D341Med (cell line): ENCODE measurements around the gene DYNC1I1.
A peak's percentile ranks its signal among the peaks of the same experiment; 100 is the strongest.

ENCODE experiments used
- DNase-seq: peaks from one replicate; pipeline ENCODE4 v3.0.0; 2012; ENCODE audit warnings: low spot score

The DYNC1I1 gene

DNA sequence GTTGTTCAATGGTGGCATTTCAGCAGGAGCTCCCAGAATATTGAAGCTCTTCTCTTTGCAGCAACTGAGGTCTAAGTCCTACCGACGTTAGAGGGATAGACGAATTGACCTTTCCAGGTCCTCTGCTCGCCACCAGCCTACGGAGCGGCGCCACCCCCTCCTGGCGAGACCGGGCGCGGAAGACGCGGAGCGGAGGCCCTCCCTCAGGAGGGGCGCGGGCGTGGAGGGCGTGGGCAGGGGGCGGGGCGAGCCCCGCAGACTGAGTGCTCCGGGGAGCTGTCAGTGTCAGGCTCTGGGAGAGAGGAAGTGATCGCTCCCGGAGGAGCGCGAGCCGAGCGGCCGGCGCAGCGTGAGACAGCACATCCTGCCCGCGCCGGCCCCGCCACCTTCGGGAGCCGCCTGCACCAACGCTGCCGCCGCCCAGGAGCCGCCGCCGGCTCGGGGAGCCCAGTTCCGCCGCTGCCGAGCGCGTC is at the start of gene DYNC1I1:
DYNC1I1 (plus strand) TSS at position 257 of the 473 bp plus-strand sequence. CDS start 32,176 bp downstream, outside the sequence.
- peak; percentile 78 for DNase-seq

DNA sequence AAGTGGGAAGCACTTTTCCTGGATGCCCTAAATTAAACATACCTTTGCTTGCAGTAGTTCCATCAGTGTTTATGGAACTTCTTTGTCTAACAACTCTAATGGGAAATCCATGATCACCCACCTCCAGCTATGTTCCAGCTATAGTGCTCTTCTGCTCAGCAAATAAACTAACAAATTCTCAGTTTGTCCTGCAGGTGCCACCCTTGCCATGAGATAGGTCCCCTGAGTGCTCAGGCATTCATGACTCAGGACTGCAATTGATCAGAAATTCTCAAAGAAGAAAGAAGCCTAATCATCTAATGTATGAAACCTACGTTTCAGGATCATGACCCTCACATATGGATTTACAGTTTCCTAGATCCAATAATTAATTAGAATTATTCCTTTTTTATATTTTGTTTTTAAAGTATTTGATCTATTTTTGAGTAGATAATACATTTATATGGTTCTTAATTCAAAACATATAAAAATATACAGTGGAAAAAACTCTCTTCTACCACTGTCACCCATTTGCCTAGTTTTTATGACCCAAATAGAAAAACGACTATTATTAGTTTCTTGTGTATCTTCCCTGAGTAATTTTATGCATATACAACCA is 48.7 kb upstream of the DYNC1I1 start:
- peak; percentile 60 for DNase-seq

DNA sequence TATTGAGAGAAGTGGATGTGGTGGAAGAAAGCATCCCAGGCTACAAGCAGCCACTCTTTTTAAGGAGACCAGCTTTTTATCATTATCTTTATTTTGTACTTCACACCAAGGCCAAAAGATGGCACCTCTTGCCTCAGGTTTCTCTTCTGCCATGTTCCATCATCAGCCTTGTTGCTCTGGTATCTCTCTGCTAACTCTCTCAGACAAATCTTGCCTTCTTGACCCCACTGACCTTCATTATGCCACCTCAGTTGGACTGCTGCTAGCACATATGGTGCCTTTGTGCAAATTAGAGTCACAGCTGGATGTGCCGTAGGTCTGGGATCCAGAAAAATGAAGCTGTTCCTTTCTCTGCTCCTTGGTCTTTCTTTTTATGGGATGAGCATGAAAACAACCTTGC is 47.1 kb upstream of the DYNC1I1 start:
- DNase-seq, result no peak

DNA sequence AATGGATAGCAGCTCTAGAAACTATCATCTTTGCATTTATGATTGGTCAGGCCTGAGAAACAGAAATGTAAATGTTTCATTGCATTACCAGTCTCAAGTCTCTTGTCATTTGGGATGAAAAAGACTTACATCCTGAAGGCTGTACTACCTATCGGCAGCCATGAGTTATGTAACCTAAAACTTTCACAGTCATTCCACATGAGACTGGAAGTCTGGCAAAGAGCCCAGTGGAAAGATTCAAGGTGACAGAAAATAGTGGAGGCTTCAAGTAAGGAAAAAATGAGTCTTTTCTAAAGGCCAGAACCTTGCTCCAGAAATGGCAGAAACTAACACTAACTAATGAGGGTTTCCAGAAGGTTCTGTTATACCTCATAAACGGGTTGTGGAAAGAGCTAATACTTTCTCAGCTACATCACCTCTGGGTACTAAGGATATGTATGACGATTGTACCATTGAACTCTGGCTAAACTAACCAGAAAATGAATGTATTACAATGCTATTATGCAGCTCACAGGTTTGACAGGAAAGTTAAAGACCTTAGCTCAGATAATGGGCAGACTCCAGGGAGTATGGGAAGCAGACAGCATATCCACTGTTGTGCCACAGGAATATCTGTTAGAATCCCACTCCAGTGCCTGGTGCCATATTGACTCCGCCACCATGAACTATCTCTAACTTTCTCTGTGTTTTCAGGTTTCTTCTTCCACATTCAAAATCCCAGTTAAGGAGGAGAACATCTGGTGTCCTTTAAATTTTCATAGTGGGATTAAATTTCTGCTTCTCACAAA is 41.7 kb upstream of the DYNC1I1 start:
- no peak for DNase-seq

DNA sequence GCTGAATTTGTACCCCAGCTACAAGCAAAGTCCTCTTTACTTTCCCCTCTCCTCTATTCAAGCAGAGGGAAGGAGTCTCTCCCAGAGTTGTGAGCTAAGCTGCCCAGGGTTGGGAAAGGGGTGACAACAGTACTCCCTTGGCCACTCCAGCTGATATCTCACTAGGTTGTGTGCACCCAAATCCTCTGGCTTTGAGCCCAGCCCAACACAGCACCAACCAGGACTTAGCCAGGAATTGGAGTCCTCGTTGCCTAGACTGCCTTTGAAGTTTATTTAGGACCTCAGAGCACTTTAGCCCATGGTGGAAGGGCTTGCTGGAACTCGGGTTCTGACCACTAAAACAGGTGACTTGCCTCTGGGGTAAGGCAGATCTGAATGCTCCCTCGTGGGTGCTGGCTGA is 35.7 kb upstream of the DYNC1I1 start:
- DNase-seq, result no peak

- no peak for DNase-seq
These were observed 34.4 kb upstream of the DYNC1I1 start for GRCh38 chr7:95737828-95738505.

DNA sequence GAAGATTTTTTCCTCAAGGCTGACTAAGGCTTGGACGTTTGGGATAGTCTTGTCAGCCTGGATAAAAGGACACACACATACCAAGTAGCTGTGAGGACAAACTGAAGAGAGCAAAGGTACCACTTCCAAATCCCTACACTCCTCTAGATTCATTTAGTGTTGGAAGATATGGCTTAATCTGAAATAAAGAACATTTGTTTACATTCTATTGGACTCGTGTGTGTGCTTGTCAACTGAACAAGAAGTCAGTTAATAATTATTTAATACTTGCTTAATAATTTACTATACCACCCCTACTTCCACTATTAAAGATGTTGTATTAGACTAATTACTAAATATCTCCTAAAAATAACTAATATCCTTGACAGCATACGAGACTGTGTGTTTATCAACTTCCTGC is 23.3 kb upstream of the DYNC1I1 start:
- no peak for DNase-seq

- no peak for DNase-seq
These were observed 22.8 kb upstream of the DYNC1I1 start for GRCh38 chr7:95749515-95749914.

- no peak for DNase-seq
These were observed 18.9 kb upstream of the DYNC1I1 start for GRCh38 chr7:95753440-95753839.

GRCh38 chr7:95755277-95755934 is 16.9 kb upstream of the DYNC1I1 start:
- DNase-seq, result no peak

- peak; percentile 36 for DNase-seq
These were observed 14.2 kb upstream of the DYNC1I1 start for GRCh38 chr7:95758187-95758586.

DNA sequence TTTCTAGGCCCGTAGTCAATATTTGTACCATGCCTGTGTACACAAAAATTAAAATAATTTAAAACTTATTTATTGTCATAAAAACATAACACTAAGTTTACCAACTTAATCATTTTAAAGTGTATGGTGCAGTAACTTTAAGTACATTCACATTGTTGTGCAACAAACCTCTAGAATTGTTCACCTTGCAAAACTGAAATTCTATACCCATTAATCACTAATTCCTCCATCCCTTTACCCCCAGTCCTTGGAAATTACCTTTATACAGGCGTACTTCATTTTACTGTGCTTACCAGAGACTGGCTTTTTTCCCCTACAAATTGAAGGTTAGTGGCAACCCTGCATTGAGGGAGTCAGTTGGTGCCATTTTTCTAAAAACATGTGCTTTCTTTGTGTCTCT is 6.3 kb upstream of the DYNC1I1 start:
- DNase-seq, result no peak

- DNase-seq, result no peak
These were observed 5.7 kb upstream of the DYNC1I1 start for GRCh38 chr7:95766657-95767056.

DNA sequence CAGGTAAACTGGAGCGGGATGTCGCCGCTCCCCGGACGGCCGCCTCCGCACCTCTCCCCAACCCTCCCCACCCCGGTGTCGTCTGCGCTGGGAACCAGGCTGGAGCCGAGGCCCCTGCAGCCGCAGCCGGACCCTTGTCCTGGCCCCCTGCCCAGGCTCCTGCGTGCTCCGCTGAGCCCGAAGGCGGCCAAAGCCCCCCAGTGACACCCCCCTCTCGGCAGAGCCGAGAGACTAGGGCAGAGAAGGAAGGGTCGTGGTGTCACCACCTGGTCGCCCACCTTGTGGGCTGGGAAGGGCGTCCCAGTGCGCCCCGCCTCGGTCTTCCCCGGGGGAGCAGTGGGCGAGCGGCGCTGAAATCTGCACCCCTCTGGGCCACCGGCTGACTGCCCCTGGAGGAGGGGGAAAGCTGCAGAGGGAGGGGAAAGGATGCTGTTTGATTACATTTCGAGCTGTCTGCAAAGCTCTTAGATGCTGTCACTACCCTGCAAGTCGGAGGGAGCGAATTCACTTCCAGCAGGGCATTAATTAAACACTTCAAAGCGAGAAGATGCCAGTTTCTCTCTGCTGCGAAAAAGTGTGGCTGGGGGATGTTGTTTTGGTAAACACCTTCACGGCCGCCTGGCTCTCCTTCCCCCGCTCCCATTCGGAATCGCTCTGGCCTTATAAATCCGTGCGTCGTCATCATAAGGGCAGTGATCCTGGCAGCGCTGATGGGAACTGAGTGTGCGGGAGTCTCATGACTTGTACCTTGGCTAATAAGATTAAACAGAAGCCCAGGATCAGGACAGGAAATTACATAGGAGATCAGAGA is 622 bp downstream of the DYNC1I1 start:
- DNase-seq, result no peak

DNA sequence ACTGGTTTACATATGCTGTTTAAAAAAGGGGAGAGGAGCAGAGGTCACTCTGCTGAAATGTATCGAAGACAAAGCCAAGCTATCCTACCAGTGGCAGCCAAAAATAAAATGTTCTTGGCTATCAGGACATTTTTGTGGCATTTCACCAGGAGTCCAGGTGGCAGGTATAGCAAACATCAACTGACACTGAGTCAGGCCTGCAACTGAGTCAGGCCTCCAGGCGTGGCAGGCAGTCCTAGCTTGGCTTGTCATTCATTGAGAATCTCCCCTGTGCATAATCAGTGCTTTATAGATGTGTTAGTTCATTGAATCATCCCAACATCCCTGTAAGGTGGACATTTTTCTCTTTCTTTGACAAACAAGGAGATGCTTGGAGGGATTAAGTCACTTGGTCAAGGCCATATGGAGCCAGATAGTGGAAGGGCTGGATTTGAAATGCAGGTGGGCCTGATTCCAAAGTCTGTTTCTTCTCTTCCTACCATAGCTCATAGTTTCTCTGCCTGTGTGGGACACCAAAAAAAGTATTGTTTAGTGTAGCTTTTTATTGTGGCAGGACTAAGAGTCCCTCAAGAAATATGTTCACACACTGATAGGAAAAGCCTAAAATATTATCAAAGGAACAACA is 4.3 kb downstream of the DYNC1I1 start:
- no peak for DNase-seq

DNA sequence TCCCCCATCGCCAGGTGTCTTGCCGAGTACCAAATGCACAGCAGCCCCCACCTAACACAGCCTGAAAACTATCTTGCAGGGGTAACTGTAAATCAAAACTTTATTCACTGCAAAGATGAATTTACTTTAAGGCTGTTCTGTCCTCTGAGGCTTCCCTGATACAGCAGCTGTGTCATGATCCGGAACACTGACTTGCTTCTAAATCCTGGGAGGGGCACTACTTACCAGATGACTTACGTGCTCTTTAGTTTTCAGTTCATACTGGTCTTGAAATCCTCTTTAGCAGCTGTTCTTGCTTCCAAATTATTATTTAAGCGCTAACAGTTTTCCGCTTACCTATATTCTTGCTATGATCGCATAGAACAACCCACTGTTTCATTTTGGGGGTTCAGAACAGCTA is 4.9 kb downstream of the DYNC1I1 start:
- no peak for DNase-seq

DNA sequence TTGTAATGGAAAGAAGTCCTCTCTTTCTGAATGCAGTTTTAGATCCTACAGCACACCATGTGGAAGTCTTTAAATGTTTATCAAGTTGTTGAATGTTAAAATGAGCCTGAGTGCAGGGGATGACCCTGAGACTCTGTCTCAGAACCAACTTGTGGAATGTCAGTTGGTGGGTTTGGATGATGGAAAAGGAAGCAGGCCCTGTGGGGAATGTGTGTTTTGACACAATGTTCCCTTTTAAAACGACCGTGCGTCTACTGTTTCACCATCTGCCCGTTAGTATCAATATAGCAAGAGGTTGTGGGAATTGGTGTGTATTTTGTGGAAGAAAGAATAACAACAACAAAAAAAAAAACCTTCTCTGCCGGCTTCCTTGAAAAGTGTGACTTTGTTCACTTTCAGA is 8.3 kb downstream of the DYNC1I1 start:
- no peak for DNase-seq

DNA sequence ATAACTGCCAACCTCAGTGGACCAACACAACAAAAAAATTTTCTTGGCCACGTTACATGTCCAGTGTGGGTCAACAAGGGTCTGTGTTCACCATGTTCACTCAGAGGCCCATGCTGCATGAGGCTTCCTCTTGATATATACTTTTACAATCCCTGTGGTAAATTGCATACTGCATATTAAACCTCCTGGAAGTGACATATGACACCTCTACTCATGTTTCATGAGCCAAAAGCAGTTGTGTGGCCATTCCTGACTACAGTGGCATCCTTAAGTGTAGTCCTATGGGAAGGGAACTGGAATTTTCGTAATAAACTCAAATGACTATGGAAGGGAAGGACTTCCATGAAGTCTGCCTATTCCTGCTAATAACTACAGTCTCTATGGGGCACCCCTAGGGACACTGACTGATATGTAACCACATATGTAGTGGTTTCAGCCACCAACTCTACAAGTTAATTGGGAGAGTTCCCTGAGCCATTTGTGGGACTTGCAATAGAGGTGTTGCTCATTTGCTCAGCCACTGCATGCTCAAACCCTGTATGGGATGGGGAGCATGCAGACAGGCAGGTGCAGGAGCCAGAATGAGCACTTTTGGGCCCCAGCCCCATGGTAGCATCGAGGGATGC is 9.7 kb downstream of the DYNC1I1 start:
- DNase-seq, result no peak

DNA sequence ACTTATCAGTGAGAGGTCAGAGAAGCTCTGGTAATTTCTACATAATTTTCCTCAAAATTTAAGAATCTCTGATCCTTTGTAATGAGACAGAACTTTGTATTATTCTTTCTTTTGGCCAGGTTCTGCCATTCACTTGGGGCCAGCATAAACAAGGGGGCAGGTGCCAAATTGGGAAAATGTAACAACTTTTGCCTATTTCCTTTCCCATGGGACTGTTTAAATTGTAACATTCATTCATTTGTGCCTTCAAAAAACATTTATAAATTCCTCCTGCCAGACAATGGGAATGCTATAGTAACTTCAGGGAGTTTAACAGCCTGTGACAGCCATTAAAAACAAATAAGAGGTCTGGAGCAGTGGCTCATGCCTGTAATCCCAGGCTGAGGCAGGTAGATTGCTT is 12.4 kb downstream of the DYNC1I1 start:
- DNase-seq, result no peak

GRCh38 chr7:95788258-95788657 is 15.9 kb downstream of the DYNC1I1 start:
- DNase-seq, result no peak

- no peak for DNase-seq
These were observed 16.5 kb downstream of the DYNC1I1 start for GRCh38 chr7:95788884-95789283.
